GM08714 (cell line): ENCODE data around the gene INPP5E.

Source experiments
- H3K4me3 ChIP-seq: fragments of 200-500 bp; sonication (Bioruptor generic); 2 replicates; pipeline ENCODE4 v1.5.1; 2014; ENCODE audit warnings: mild to moderate bottlenecking, low read length, inconsistent platforms
- ZNF274 ChIP-seq: IDR thresholded peaks from 2 replicates; pipeline ENCODE4 v1.6.1; 2012; ENCODE audit warnings: mild to moderate bottlenecking, low read depth, low read length

INPP5E gene

GRCh38 chr9:136465500-136466154 is 26.0 kb upstream of the INPP5E start:
- TF ChIP-seq ZNF274 = no peak
- H3K4me3 ChIP-seq = no peak overlapping the region

GRCh38 chr9:136464241-136464640 is 24.6 kb upstream of the INPP5E start:
- TF ChIP-seq ZNF274 = no peak
- no peak overlapping the region for H3K4me3 ChIP-seq

- H3K4me3 ChIP-seq = no peak overlapping the region
- no peak for TF ChIP-seq ZNF274
Observed at GRCh38 chr9:136463578-136463977, 23.9 kb upstream of the INPP5E start.

GRCh38 chr9:136462664-136463063 is 23.0 kb upstream of the INPP5E start:
- H3K4me3 ChIP-seq = no peak overlapping the region
- TF ChIP-seq ZNF274 = no peak

- no peak for TF ChIP-seq ZNF274
- H3K4me3 ChIP-seq = no peak overlapping the region
Observed at GRCh38 chr9:136460772-136461325, 21.2 kb upstream of the INPP5E start.

GRCh38 chr9:136459425-136459824 is 19.8 kb upstream of the INPP5E start:
- TF ChIP-seq ZNF274 = no peak
- no peak overlapping the region for H3K4me3 ChIP-seq

GRCh38 chr9:136457326-136457725 is 17.7 kb upstream of the INPP5E start:
- no peak overlapping the region for H3K4me3 ChIP-seq
- TF ChIP-seq ZNF274 = no peak

- H3K4me3 ChIP-seq = no peak overlapping the region
- TF ChIP-seq ZNF274 = no peak
Observed at GRCh38 chr9:136456258-136456657, 16.6 kb upstream of the INPP5E start.

GRCh38 chr9:136455043-136456002 is 15.7 kb upstream of the INPP5E start:
- no peak overlapping the region for H3K4me3 ChIP-seq
- TF ChIP-seq ZNF274 = no peak

GRCh38 chr9:136454026-136454796 is 14.6 kb upstream of the INPP5E start:
- H3K4me3 ChIP-seq = no peak overlapping the region
- TF ChIP-seq ZNF274 = no peak

- no peak overlapping the region for H3K4me3 ChIP-seq
- TF ChIP-seq ZNF274 = no peak
Observed at GRCh38 chr9:136453326-136453725, 13.7 kb upstream of the INPP5E start.

GRCh38 chr9:136451221-136451877 is 11.7 kb upstream of the INPP5E start:
- no peak for TF ChIP-seq ZNF274
- H3K4me3 ChIP-seq = no peak overlapping the region

- H3K4me3 ChIP-seq = no peak overlapping the region
- TF ChIP-seq ZNF274 = no peak
Observed at GRCh38 chr9:136448655-136449054, 9.0 kb upstream of the INPP5E start.
